8988T (cell line): Measurements from ENCODE around the gene HRC.
"Not testable (repeated sequence)": the region's sequence is repeated elsewhere in the genome, so short reads cannot be mapped to it uniquely, and the experiment has no call there.

ENCODE experiments used
- DNase-seq: peaks from one replicate; pipeline ENCODE4 v3.0.0; 2011

The HRC gene

GRCh38 chr19:49157445-49158224, 2.4 kb upstream of the HRC start, which contains the start of gene TRPM4:
Gene TRPM4 (plus strand): TSS chr19:49157792. CDS start chr19:49157867, 75 bp downstream.
- DNase-seq: peak; percentile 81

- DNase-seq: no peak
These were observed 687 bp upstream of the HRC start for GRCh38 chr19:49155820-49156346.

GRCh38 chr19:49154279-49154678, 917 bp downstream of the HRC start:
- no peak for DNase-seq

- DNase-seq: no peak
These were observed 1.9 kb downstream of the HRC start for GRCh38 chr19:49153167-49153809.

GRCh38 chr19:49152119-49152550, 3.1 kb downstream of the HRC start:
- no peak for DNase-seq

GRCh38 chr19:49151267-49152118, 3.7 kb downstream of the HRC start:
- DNase-seq: peak; percentile 72

GRCh38 chr19:49150944-49151243, 4.3 kb downstream of the HRC start:
- DNase-seq: no peak

- DNase-seq: peak; percentile 79
These were observed 4.9 kb downstream of the HRC start for GRCh38 chr19:49150106-49150943.

GRCh38 chr19:49149652-49150105, 5.5 kb downstream of the HRC start:
- no peak for DNase-seq

GRCh38 chr19:49148784-49149651, 6.2 kb downstream of the HRC start:
- DNase-seq: peak; percentile 82

- DNase-seq: no peak
These were observed 7.0 kb downstream of the HRC start for GRCh38 chr19:49148044-49148682.

- DNase-seq: not testable (repeated sequence)
These were observed 8.8 kb downstream of the HRC start for GRCh38 chr19:49146408-49146770.

- peak; percentile 72 for DNase-seq
These were observed 9.4 kb downstream of the HRC start for GRCh38 chr19:49145573-49146407.

GRCh38 chr19:49142866-49143335, 12.3 kb downstream of the HRC start:
- peak; percentile 90 for DNase-seq

- DNase-seq: no peak
These were observed 13.8 kb downstream of the HRC start for GRCh38 chr19:49141352-49141751.

- no peak for DNase-seq
These were observed 14.2 kb downstream of the HRC start for GRCh38 chr19:49140951-49141350.

- no peak for DNase-seq
These were observed 18.4 kb downstream of the HRC start for GRCh38 chr19:49136771-49137171.

- DNase-seq: no peak
These were observed 19.5 kb downstream of the HRC start for GRCh38 chr19:49135686-49136085.

GRCh38 chr19:49133621-49134454, 21.4 kb downstream of the HRC start:
- DNase-seq: no peak
